ENCODE data around the gene PAPOLG.

PAPOLG gene

DNA sequence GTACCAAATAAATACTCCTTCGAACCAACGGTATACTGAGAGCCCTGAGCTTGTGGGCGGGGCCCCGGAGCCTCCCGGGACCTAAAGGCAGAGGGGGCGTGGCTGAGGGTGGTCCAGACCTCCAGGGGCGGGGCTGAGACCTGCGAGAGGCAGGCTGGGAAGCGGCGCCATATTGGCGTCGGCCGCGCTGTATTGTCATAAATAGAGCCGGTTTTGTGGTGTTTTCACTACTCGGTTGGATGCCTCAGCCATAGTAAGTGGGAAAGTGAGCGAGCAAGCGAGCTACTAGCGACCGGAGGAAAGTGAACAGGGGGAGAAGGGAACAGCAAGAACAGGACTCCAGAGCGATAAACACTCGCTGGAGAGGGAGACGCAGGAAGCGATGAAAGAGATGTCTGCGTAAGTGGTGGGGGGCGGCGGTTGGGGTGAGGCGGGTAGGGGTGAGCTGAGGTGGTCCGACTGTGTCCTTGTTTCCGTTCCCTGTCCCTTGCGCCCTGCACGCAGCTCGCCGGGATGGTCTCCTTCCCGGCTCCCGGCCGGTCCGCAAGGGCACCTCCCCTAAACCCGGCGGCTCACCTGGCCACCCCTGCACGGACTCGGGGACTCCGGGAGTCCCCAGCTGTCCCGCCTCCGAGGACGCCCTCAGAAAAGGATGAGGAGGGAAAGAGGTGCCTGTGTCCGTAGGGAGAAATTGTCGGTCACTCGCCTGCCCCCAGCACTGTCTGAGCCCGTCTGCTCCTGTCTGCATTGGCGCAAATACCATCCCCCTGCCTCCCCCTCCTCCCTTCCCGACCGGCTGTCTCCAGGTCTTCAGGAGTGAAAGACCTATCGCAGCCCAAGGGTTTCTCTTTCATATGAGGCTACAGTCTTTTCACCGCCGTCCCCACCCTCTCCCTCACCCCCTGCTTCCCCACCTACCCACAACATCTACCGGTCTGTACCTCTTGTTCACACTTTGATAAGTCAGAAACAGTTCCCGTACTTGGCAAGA, at the start of gene PAPOLG:
PAPOLG (plus strand) TSS at position 172 of the 991 bp plus-strand sequence; CDS start at position 383, 211 bp downstream.
- DNase-seq (ENCODE audit: low read depth), result peak; percentile 54
- H3K4me3 ChIP-seq (ENCODE audit: control insufficient read depth, low read depth, low read length), result peak within 1 kb of the TSS; percentile 92

DNA sequence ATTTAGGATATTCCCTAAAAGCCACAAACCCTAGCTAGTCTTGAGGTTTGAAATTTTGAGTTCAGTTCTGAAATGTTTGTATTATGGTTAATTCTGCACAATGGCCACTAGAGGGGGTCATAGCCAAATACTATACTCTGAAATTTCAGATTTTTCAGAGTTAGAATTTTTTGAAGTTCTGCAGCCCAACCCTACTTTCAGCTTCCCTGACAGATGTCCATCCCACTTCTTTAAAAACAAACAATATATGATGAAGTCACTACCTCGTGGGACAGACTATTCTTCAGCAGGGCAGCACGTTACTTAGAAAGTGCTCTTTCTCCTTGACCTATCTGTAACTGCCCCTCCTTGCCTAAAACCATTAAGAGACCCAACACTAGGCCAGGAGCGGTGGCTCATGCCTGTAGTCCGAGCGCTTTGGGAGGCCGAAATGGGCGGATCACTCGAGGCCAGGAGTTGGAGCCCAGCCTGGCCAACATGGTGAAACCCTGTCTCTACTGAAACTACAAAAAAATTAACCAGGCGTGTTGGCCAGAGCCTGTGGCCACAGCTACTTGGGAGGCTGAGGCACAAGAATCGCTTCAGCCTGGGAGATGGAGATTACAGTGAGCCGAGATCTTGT, 48.2 kb upstream of the PAPOLG start:
- H3K4me3 ChIP-seq (ENCODE audit: control insufficient read depth, low read depth, low read length), result no peak overlapping the region
- TF ChIP-seq, protein P1, sequence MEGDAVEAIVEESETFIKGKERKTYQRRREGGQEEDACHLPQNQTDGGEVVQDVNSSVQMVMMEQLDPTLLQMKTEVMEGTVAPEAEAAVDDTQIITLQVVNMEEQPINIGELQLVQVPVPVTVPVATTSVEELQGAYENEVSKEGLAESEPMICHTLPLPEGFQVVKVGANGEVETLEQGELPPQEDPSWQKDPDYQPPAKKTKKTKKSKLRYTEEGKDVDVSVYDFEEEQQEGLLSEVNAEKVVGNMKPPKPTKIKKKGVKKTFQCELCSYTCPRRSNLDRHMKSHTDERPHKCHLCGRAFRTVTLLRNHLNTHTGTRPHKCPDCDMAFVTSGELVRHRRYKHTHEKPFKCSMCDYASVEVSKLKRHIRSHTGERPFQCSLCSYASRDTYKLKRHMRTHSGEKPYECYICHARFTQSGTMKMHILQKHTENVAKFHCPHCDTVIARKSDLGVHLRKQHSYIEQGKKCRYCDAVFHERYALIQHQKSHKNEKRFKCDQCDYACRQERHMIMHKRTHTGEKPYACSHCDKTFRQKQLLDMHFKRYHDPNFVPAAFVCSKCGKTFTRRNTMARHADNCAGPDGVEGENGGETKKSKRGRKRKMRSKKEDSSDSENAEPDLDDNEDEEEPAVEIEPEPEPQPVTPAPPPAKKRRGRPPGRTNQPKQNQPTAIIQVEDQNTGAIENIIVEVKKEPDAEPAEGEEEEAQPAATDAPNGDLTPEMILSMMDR (IDR thresholded peaks at IDR 0.05; ENCODE audit: control insufficient read depth, insufficient read depth, low read depth, low read length, missing control alignments), result peak; percentile 58
- peak; percentile 7 for DNase-seq (ENCODE audit: low read depth)

More for the DNA sequence above, at the start of gene PAPOLG:
- TF ChIP-seq, protein P1 (IDR thresholded peaks at IDR 0.05; ENCODE audit: control insufficient read depth, insufficient read depth, low read depth, low read length, missing control alignments), result no peak

DNA sequence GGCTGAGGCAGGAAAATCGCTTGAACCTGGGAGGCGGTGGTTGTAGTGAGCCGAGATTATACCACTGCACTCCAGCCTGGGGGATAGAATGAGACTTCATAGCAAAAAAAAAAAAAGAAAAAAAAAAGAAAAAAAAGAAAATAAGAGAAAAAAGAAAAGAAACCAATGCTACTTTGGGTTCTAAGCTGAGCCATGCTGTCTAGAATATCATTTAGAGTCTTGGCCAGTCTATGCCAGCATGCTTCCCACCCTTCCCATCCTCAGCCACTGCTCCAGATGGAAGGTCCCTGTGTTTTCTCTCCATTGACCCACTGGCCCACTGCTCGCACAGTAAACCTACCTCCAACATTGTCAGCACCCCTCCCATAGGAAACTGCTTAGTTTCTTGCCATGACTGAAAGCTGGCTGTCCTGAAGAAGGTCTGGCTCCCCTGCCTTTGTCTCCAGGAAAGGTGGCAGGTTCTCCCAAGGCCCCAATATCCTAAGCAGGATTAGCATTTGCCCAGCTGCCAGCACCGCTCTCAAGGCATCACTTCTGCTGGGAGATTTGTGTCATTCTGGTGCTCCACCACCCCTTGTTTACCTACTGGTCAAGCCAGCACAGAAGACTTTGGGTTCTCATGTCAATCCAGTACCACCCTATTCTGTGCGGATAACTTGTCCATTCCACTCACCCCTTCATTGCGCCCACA, 47.3 kb upstream of the PAPOLG start:
- H3K4me3 ChIP-seq (ENCODE audit: control insufficient read depth, low read depth, low read length), result no peak overlapping the region
- no peak for DNase-seq (ENCODE audit: low read depth)
- TF ChIP-seq, protein P1 (IDR thresholded peaks at IDR 0.05; ENCODE audit: control insufficient read depth, insufficient read depth, low read depth, low read length, missing control alignments), result no peak

DNA sequence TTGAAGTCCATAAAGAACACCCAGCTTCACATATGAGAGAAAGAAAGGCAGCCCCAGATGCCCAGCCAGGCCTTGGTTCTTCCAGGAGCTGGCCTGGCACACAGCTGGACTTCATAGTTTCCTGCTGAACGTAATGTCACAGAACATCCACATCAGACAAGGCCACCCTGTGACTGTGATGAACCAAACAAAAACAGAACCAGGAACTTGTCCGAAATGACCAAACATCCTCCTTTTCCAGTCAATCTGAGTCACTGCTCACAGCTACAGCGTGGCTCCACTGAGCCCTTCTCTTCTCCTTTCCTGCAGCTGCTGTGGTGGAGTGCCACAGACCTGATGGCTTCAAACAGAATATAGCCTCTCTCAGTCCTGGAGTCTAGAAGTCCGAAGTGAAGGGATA, 45.4 kb upstream of the PAPOLG start:
- TF ChIP-seq, protein P1 (IDR thresholded peaks at IDR 0.05; ENCODE audit: control insufficient read depth, insufficient read depth, low read depth, low read length, missing control alignments), result no peak
- no peak overlapping the region for H3K4me3 ChIP-seq (ENCODE audit: control insufficient read depth, low read depth, low read length)
- no peak for DNase-seq (ENCODE audit: low read depth)

DNA sequence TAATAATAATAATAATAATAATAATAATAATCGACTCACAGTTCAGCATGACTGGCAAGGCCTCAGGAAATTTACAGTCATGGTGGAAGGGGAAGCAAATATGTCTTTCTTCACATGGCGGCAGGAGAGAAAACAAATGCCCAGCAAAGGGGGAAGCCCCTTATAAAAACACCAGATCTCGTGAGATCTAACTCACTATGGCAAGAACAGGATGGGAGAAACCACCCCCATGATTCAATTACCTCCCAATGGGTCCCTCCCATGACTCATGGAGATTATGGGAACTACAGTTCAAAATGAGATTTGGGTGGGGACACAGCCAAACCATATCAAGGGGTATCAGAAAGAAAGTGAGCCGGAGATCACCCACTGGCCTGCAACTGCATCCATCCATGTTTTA, 40.5 kb upstream of the PAPOLG start:
- H3K4me3 ChIP-seq (ENCODE audit: control insufficient read depth, low read depth, low read length), result no peak overlapping the region
- TF ChIP-seq, protein P1 (IDR thresholded peaks at IDR 0.05; ENCODE audit: control insufficient read depth, insufficient read depth, low read depth, low read length, missing control alignments), result no peak
- DNase-seq (ENCODE audit: low read depth), result no peak

DNA sequence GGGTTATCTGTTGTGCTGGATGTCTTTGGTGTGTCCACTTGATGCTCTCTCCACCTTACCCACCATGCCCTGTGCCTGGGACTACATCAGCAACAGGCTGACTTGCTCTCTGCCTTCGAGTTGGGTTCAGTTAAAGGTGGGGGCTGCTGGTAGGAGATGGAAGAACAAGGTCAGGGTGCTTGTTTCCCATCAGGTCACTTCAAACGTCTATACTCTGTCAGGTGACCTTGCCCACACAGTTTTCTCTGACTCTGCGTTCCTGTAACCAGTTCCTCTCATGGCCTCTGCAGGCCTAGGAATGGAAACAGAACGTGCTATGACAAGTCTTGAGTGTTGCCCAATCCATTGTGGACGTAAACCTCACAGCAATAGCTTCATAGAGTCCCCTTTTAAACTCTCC, 38.4 kb upstream of the PAPOLG start:
- DNase-seq (ENCODE audit: low read depth), result no peak
- TF ChIP-seq, protein P1 (IDR thresholded peaks at IDR 0.05; ENCODE audit: control insufficient read depth, insufficient read depth, low read depth, low read length, missing control alignments), result no peak
- no peak overlapping the region for H3K4me3 ChIP-seq (ENCODE audit: control insufficient read depth, low read depth, low read length)

Measured in AG09309 (cell line).